T-helper 1 cell (primary cell): Measurements from ENCODE around the gene CCDC178.

Experiments
- DNase-seq, 5 donors: peaks; one replicate each; pipeline ENCODE4 v3.0.0-alpha.2; 2012 to 2020

CCDC178 gene

GRCh38 chr18:32907648-32908423 lies 532.7 kb downstream of the CCDC178 start:
- no peak for DNase-seq

GRCh38 chr18:32907311-32907585 lies 533.3 kb downstream of the CCDC178 start:
- DNase-seq, result no peak

GRCh38 chr18:32906506-32907310 lies 533.8 kb downstream of the CCDC178 start:
- no peak for DNase-seq

GRCh38 chr18:32905651-32906050 lies 534.9 kb downstream of the CCDC178 start:
- DNase-seq, result no peak

GRCh38 chr18:32902568-32903330 lies 537.8 kb downstream of the CCDC178 start:
- DNase-seq, result no peak

- DNase-seq, result no peak
These were observed 540.7 kb downstream of the CCDC178 start for GRCh38 chr18:32899819-32900218.

GRCh38 chr18:32896776-32897547 lies 543.6 kb downstream of the CCDC178 start:
- DNase-seq, result no peak

- DNase-seq, result no peak
These were observed 546.6 kb downstream of the CCDC178 start for GRCh38 chr18:32893915-32894314.

GRCh38 chr18:32891797-32892196 lies 548.7 kb downstream of the CCDC178 start:
- no peak for DNase-seq

- no peak for DNase-seq
These were observed 549.4 kb downstream of the CCDC178 start for GRCh38 chr18:32891130-32891529.

- DNase-seq, result no peak
These were observed 550.6 kb downstream of the CCDC178 start for GRCh38 chr18:32889615-32890593.

- DNase-seq, result no peak
These were observed 552.2 kb downstream of the CCDC178 start for GRCh38 chr18:32888306-32888705.
